GM08714 (cell line): Measurements from ENCODE around the gene GIT1.

ENCODE experiments used
- H3K4me3 ChIP-seq: fragments of 200-500 bp; sonication (Bioruptor generic); 2 replicates; pipeline ENCODE4 v1.5.1; 2014; ENCODE audit warnings: mild to moderate bottlenecking, low read length, inconsistent platforms
- ZNF274 ChIP-seq: IDR thresholded peaks from 2 replicates; pipeline ENCODE4 v1.6.1; 2012; ENCODE audit warnings: mild to moderate bottlenecking, low read depth, low read length

The GIT1 gene

GRCh38 chr17:29583324-29584248, 5.9 kb downstream of the GIT1 start:
- no peak for TF ChIP-seq ZNF274
- H3K4me3 ChIP-seq = no peak overlapping the region

DNA sequence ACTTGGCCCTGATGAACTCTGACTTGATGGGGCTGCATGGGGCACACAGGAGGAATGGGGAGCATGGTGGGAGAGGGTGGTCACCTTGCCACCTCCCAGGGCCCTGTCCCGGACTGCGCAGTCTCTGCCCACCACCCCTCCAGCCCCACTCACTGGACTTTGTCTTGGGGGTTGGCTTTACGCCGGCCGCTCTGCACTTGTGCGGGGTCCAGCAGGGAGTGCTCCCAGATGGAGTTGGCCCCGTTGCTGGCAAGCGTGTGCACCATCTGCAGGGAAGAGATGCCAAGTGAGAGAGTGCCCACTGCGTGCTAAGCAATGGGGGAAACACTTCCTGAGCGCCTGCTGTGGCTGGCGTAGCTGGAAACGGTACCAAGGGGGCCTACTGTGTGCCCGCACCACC, 6.7 kb downstream of the GIT1 start:
- no peak overlapping the region for H3K4me3 ChIP-seq
- no peak for TF ChIP-seq ZNF274

- no peak overlapping the region for H3K4me3 ChIP-seq
- no peak for TF ChIP-seq ZNF274
Observed at GRCh38 chr17:29582254-29582765, 7.1 kb downstream of the GIT1 start.

GRCh38 chr17:29581583-29582253, 7.7 kb downstream of the GIT1 start:
- no peak overlapping the region for H3K4me3 ChIP-seq
- no peak for TF ChIP-seq ZNF274

DNA sequence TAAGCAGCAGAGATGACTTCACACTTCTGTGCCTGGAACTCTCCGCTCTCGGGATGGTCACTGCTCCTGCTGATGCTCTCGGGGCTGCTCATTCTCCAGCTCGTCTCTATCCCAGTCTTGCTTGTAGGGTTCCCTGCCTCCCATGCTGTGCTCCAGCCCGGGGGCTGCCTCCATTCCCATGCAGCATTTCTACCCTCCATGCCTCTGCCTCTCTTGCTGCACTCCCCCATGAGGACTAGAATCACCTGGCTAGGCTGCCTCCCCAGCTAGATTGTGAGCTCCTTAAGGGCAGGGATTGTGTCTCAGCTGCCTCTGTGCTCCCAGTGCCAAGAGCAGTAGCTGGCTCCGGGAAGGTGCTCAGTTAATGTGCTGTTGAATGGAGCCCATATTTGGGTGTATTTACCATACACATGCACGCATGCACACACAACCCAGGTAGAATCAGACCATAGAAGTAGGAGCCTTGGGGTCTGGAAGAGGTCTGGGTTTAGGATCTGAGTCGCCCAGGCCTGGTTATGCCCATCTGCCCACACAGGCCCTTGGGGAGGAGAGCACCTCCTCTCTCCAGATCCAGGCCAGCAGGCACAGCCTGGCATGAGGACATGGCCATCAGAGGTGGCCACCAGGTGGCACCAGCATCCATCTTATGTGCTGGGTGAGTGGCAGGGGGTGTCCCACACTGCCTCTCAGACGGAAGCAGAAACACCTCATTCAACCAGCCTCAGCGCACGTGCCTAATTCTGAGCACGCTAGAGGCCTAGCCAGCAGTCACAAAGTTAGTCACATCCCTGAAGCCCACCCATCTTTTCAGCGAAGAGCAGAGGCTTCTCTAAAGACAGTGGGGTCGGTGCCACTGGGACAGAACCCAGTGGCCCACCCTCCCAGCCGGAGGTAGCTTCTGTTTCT, 9.3 kb downstream of the GIT1 start:
- no peak overlapping the region for H3K4me3 ChIP-seq
- no peak for TF ChIP-seq ZNF274

GRCh38 chr17:29578626-29579485, 10.6 kb downstream of the GIT1 start:
- no peak overlapping the region for H3K4me3 ChIP-seq
- TF ChIP-seq ZNF274 = no peak

GRCh38 chr17:29577385-29578211, 11.8 kb downstream of the GIT1 start:
- no peak for TF ChIP-seq ZNF274
- H3K4me3 ChIP-seq = no peak overlapping the region

GRCh38 chr17:29577001-29577370, 12.5 kb downstream of the GIT1 start:
- no peak for TF ChIP-seq ZNF274

GRCh38 chr17:29576214-29577000, 13.0 kb downstream of the GIT1 start:
- no peak overlapping the region for H3K4me3 ChIP-seq
- no peak for TF ChIP-seq ZNF274

More at GRCh38 chr17:29577001-29577370, 12.5 kb downstream of the GIT1 start:
- H3K4me3 ChIP-seq = no peak overlapping the region

GRCh38 chr17:29575511-29576213, 13.8 kb downstream of the GIT1 start:
- TF ChIP-seq ZNF274 = no peak
- no peak overlapping the region for H3K4me3 ChIP-seq
